Activated gamma-delta T cell treated with anti-CD3 and anti-CD28 coated beads, Interleukin-2, amount 50 U/mL, for 16 hours (primary cell): Measurements from ENCODE around the gene C19orf38.
A peak's percentile ranks its signal among the peaks of the same experiment; 100 is the strongest.
"Not testable (repeated sequence)": the region's sequence is repeated elsewhere in the genome, so short reads cannot be mapped to it uniquely, and the experiment has no call there.

Source experiments
- DNase-seq: peaks from one replicate; pipeline ENCODE4 v3.0.0-alpha.2; 2020; ENCODE audit warnings: low read depth

C19orf38 gene

GRCh38 chr19:10852098-10852800, 4.0 kb downstream of the C19orf38 start:
- DNase-seq, result no peak

- no peak for DNase-seq
Measured at GRCh38 chr19:10852941-10853340, 4.7 kb downstream of the C19orf38 start.

DNA sequence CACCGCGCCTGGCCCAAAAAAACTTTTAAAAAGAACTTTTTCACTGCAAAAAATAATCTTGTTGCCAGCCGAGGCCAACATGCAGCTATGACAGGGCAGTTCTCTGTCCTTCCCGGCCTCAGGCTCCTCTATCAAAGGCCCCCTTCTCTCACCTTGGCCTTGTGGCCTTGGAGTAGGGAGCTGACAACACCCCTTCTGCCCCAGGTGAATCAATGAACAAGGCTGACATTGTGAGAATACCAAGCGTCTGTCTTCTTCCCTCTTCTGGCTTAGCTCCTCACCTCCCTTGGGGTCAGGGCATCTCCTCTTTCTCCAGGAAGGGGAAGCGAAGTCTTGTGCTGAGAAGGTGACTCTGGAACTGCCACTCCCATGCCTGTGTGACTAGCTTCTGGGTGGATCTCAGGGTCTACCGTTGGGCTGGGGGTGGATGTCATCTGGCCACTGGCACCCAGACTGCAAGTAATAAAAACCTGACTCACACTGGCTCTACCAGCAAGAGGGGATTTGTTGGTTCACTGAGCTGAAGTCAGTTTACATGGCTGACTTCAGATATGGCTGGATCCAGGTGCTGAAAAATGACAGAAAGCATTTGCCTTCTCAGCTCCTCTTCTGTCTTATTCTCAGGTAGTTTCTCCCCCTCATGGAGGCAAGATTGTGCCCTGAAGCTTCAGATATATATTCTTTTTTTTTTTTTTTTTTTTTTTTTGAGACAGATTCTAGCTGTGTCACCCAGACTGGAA, 6.3 kb downstream of the C19orf38 start:
- no peak for DNase-seq

DNA sequence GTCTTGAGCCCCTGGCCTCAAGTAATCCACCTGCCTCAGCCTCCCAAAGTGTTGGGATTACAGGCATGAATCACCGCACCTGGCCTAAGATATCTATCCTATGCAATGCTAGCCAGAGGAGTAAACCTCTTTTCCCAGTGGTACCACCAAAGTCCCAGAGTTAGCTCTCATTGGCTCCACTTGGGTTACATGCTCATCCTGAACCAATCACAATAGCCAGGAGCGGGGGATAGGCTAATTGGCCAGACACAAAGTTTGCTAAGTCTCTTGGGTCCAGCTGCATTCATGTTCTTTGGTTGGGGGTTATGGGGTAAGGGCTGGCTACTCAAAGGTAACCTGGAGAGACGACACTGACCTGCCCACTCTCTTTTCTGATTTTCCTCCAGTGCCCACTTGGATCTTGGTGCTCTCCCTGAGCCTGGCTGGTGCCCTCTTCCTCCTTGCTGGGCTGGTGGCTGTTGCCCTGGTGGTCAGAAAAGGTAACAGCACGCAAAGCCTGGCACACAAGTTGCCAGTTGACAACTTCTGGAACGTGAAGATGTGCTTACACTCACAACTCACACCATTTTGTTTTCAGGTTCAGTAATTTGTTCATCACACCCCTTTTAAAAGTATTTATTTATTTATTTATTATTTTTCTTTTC, 7.8 kb downstream of the C19orf38 start:
- DNase-seq, result no peak

DNA sequence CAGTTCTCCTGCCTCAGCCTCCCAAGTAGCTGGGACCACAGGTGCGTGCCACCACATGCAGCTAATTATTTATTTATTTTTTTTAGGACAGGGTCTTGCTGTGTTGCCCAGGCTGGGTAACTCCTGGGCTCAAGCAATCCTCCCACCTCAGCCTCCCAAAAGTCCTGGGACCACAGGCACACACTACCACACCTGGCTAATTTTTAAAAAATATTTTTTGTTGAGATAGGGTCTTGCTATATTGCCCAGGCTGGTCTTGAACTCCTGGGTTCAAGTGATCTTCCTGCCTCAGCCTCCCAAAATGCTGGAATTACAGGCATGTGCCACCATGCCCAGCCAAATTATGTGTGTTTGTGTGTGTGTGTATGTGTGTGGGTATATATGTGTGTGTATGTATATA, 8.7 kb downstream of the C19orf38 start:
- not testable (repeated sequence) for DNase-seq

DNA sequence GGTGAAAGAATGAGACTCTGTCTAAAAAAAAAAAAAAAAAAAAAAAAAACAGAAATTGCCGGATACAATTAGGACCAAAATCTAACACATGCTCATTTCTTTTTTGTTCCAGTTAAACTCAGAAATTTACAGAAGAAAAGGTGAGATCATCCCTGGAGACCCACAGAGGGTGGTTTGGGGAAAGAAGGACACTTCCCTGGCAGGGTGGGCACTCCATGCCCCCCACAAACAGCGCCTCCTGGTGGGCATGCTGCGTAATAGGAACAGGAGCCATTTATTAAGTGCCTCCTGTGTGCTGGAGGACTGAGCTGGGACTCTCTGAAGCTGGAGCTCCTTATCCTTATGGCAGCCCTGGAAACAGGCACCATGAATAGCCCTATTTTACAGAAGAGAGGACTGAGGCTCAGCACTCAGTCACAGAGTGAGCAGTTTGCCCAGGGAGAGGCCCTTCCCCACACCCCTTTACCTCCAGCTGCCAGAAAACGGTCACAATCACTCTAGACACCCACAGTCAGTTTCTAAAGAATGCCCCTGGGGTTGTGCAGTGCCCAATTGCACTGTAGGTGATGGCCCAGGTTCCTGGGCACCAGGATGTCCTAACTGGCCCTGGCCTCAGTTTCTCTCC, 10.1 kb downstream of the C19orf38 start:
- DNase-seq, result peak; percentile 28

DNA sequence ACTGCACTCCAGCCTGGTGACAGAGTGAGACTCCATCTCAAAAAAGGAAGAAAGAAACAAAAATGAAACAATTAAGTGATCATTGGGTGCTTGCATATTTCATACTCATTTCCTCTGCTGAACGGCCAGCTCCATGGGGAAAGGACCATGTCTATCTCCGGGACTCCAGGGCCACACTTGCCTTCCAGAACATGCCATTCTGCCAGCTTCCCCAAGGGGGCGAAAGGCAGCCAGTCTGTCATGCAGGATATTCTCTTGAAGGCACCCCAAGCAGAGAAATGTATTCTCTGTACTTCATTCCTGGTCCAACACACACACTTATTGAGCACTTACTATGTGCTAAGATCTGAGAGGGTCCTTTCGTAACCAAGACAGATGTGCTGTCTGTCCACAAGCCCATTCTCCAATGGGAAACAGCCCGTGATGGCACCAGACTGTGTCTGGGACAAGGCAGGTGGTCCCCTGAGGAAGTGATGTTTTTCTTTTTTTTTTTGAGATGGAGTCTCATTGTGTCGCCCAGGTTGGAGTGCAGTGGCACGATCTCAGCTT, 13.0 kb downstream of the C19orf38 start:
- no peak for DNase-seq

GRCh38 chr19:10862561-10863106, 14.4 kb downstream of the C19orf38 start:
- DNase-seq, result no peak

GRCh38 chr19:10863107-10863717, 15.0 kb downstream of the C19orf38 start:
- DNase-seq, result no peak

- peak; percentile 71 for DNase-seq
Measured at GRCh38 chr19:10864538-10864899, 16.3 kb downstream of the C19orf38 start.

DNA sequence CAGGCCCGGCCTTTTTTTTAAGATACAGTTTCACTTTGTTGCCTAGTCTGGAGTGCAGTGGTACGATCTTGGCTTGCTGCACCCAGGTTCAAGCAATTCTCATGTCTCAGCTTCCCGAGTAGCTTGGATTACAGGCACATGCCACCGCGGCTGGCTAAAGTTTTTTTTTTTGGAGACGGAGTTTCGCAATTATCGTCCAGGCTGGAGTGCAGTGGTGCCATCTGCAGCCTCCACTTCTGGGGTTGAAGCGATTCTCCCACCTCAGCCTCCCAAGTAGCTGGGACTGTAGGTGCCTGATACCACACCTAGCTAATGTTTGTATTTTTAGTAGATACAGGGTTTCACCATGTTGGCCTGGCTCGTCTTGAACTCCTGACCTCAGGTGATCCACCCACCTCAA, 18.3 kb downstream of the C19orf38 start:
- DNase-seq, result no peak

DNA sequence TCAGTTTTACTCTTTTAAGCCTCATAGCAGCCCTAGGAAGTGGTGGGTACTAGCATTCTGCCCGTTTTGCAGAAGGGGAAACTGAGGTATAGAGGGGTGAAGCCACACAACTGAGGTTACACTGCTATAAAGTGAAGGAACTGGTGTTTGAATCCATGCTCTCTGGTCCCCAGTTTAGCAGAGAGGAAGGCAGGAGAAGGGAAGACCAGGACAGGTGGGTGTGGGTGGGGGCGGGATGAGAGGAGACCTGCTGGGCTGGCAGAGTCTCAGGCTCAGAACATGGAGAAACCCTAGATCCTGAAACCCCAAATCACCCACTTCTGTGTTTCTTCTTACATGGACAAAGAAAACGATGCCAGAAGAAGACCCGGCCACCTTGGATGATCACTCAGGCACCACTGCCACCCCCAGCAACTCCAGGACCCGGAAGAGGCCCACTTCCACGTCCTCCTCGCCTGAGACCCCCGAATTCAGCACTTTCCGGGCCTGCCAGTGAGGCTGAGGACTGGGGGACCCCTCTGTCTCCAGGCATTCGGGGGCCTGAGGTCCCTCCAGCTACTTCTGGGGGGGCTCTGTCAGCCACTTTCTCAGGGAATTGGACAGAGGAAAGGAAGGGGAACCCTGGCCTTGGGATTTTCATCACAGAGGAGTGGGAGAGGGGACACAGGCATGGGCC, 20.8 kb downstream of the C19orf38 start:
- no peak for DNase-seq

- not testable (repeated sequence) for DNase-seq
Measured at GRCh38 chr19:10869872-10870311, 21.7 kb downstream of the C19orf38 start.

- DNase-seq, result no peak
Measured at GRCh38 chr19:10870501-10870954, 22.3 kb downstream of the C19orf38 start.

DNA sequence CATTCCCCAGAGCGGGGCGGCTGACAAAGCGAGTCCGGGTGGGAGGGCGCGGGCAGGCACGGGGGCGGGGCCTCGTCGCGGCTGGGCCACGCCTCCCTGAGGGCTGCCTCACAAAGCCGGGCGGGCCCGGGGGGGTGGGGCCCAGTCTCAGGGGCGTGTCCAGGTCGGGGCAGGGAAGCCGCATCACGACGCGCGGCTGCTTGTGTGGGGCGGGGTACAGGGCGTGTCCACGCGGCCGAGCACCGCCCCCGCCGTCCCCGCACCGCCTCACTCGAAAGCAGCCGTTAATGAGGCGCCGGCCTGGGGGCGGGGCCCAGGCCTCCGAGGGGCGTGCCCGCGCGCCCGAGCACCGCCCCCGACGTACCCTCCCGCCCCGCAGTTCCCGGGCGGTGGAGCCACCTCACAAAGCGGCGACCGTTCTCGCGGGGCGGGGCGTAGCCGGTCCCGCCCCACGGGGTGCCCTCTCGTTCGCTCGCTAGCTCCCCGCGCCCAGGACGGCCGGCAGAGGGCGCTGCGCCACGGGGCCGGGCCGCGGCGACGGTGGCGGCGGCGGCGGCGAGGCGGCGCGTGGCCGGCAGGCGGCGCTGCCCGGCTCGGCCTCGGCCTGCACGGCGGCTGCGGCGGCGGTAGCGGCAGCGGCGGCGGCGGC, 22.9 kb downstream of the C19orf38 start, which contains the start of gene CARM1:
Gene CARM1, plus strand, starts transcription at position 599 of the 649 bp plus-strand sequence. CDS start 150 bp downstream, outside the sequence.
- DNase-seq, result peak; percentile 98

- DNase-seq, result peak; percentile 7
Measured at GRCh38 chr19:10871711-10872545, 23.7 kb downstream of the C19orf38 start.

DNA sequence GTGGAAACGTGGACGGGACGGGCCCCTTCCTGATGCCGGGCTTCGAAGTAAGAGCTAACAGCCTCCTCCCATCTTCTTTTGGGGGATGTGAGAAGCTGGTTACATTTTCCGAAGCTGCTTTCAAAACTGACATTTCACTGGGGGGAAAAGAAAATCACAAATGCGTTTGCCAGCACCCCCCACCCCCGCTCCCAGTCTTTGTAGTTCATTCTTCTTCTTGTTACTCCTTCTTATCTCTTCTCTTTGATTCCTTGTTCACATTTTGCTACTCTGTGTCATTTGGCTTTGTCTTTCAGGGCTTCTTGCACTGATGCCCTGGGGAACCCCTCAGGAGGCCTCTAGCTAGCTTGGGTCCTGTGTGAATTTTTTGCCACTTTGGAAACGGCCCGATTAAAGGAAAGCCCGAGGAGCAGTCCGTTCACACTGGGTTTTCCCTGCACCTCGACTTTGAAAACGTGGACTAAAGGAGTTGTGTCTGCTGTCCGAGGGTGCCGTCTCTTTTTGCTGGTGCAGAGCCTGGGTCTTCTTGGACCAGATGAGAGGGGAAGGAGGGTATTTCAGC, 24.4 kb downstream of the C19orf38 start:
- DNase-seq, result no peak

DNA sequence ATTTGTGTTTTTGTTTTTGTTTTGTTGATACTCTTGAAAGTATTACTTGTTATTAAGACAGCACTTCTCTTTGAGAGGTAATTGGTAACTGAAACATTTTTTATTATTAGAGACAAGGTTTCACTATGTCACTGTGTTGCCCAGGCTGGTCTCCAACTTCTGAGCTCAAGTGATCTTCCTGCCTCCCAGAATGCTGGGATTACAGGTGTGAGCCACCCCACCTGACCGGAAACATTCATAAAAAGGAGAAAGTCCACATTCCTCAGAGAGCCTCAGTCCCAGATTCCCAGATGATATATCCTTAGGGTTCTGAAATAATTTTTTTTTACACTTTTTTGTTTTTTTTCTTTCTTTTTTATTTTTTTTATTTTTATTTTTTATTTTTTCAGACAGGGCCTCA, 25.8 kb downstream of the C19orf38 start:
- DNase-seq, result no peak
